Measurements from ENCODE around the gene SBF1.

DNA sequence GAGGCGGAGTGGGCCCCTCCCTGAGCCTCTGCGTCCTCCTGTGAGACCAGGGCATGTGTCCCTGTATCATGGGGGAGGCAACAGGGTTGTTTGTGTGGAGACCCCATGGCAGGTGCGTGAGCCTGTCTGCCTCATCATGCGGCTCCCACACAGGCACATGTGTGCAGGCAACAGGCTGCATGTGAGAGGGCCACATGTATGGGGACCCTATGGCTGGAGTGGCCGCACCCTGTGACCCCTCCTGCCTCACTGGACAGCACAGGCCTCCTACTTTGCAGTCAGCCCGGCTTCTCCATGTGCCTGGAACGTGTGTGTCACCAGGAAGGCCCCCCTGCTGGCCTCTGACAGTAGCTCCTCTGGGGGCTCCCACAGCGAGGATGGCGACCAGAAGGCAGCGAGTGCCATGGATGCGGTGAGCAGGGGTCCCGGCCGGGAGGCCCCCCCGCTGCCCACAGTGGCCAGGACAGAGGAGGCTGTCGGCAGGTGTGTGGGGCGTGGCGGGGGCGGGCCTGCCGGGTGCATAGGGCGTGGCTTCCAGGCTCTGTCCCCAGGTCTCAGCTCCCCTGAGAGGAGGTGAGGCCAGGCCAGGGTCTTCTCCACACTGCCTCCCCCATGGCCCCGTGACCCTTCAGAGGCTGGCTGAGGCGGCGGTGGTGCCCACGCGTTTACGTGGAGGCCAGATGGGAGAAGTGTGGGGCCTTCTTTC, 34.1 kb downstream of the SBF1 start:
- TF ChIP-seq ZFX (IDR thresholded peaks at IDR 0.05), result no peak
- TF ChIP-seq, protein P1, sequence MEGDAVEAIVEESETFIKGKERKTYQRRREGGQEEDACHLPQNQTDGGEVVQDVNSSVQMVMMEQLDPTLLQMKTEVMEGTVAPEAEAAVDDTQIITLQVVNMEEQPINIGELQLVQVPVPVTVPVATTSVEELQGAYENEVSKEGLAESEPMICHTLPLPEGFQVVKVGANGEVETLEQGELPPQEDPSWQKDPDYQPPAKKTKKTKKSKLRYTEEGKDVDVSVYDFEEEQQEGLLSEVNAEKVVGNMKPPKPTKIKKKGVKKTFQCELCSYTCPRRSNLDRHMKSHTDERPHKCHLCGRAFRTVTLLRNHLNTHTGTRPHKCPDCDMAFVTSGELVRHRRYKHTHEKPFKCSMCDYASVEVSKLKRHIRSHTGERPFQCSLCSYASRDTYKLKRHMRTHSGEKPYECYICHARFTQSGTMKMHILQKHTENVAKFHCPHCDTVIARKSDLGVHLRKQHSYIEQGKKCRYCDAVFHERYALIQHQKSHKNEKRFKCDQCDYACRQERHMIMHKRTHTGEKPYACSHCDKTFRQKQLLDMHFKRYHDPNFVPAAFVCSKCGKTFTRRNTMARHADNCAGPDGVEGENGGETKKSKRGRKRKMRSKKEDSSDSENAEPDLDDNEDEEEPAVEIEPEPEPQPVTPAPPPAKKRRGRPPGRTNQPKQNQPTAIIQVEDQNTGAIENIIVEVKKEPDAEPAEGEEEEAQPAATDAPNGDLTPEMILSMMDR (conservative IDR thresholded peaks at IDR 0.05), result no peak

Data from C4-2B (cell line).